Breast epithelium (tissue), 4 donors: ENCODE results near the gene NAPSA. TPM values are rescaled to one million over a fixed set of nuclear protein-coding genes. Genes with fewer than 3 reads are reported as not detected.

ENCODE experiments used
- DNase-seq, 2 donors: peaks; one replicate each; pipeline ENCODE4 v3.0.0-alpha.2; 2019; ENCODE audit warnings: low spot score in 2 of 2
- H3K27ac ChIP-seq, 2 donors: fragments of 200-600 bp; sonication (generic) in 1 of 2; one replicate each; pipeline ENCODE4 v1.5.1; 2016 to 2019; ENCODE audit warnings: mild to moderate bottlenecking in 1 of 2
- H3K27me3 ChIP-seq, 2 donors: fragments of 200-600 bp; sonication (generic) in 1 of 2; one replicate each; pipeline versions ENCODE4 v1.5.1 to v1.6.0; 2017 to 2019; ENCODE audit warnings: control low read depth in 1 of 2, mild to moderate bottlenecking in 1 of 2
- H3K36me3 ChIP-seq: fragments of 200-600 bp; one replicate; pipeline ENCODE4 v1.5.1; 2019
- H3K4me1 ChIP-seq, 2 donors: fragments of 200-600 bp; sonication (generic); one replicate each; pipeline ENCODE4 v1.5.1; 2016 to 2019; ENCODE audit warnings: control low read depth in 1 of 2
- H3K4me3 ChIP-seq, 3 donors: fragments of 200-600 bp; sonication (generic); 1 replicate in 2 of 3; 2 replicates in 1 of 3; pipeline ENCODE4 v1.5.1; 2016 to 2019; ENCODE audit warnings: mild to moderate bottlenecking in 3 of 3, moderate library complexity in 2 of 3
- H3K9me3 ChIP-seq, 2 donors: fragments of 200-600 bp; sonication (generic) in 1 of 2; one replicate each; pipeline ENCODE4 v1.5.1; 2016 to 2019; ENCODE audit warnings: control low read depth in 1 of 2
- CTCF ChIP-seq, 3 donors: fragments of 450-650 bp; IDR thresholded peaks; one replicate each; pipeline ENCODE4 v1.5.1; 2016 to 2017; ENCODE audit warnings: antibody characterized with exemption in 3 of 3, mild to moderate bottlenecking in 3 of 3, moderate library complexity in 3 of 3
- POLR2A ChIP-seq: fragments of 450-650 bp; IDR thresholded peaks from one replicate; pipeline ENCODE4 v1.6.1; 2016; ENCODE audit warnings: antibody characterized with exemption, mild to moderate bottlenecking, moderate library complexity
- POLR2AphosphoS5 ChIP-seq, 3 donors: sonication (generic); formaldehyde crosslinking; IDR thresholded peaks; one replicate each; pipeline ENCODE4 v1.6.1; 2017; ENCODE audit warnings: antibody characterized with exemption in 3 of 3
- intact Hi-C: fragments of 100-400 bp; cut with DNase I; formaldehyde crosslinking; loops from one replicate; pipeline ENCODE4 v1.15.1; 2023; ENCODE audit warnings: low total_unique reads
- total RNA-seq, 3 donors: library from RNA; depleted of rRNA; stranded (reverse); fragments of >200 nt; gene quantifications; one replicate each; pipeline ENCODE4 v1.1.0, GENCODE V29; 2016

NAPSA gene
- total RNA-seq, 3 donors from 2014 or later = 0.80 to 1.8 (median 1.6) TPM

GRCh38 chr19:50320596-50320995, 44.8 kb downstream of the NAPSA start:
- intact Hi-C loops = no loop called here
- TF ChIP-seq POLR2A = no peak
- no peak for TF ChIP-seq POLR2AphosphoS5 (IDR thresholded peaks at IDR 0.05)
- TF ChIP-seq CTCF (IDR thresholded peaks at IDR 0.05) = no peak
- DNase-seq = no peak

GRCh38 chr19:50320051-50320450, 45.4 kb downstream of the NAPSA start:
- Histone ChIP-seq H3K36me3 (no peaks in the 10 kb centered on the region), H3K4me1 (no peaks in the 10 kb centered on the region)
- DNase-seq = no peak

More at GRCh38 chr19:50320596-50320995, 44.8 kb downstream of the NAPSA start:
- Histone ChIP-seq H3K4me1 (no peaks in the 10 kb centered on the region), H3K4me3 (no peak overlapping the region), H3K27ac (no peak overlapping the region), H3K9me3 (no peaks in the 10 kb centered on the region), H3K27me3 (peaks cover 0 to 8% of the 10 kb centered on the region in 2 donors), H3K36me3 (no peaks in the 10 kb centered on the region)

GRCh38 chr19:50319156-50319555, 46.3 kb downstream of the NAPSA start:
- no peak overlapping the region for H3K27ac ChIP-seq
- intact Hi-C loops = no loop called here
- H3K4me1 ChIP-seq = no peaks in the 10 kb centered on the region
- peaks cover 3 to 19% of the 10 kb centered on the region in 2 donors for H3K27me3 ChIP-seq
- no peak overlapping the region for H3K4me3 ChIP-seq
- DNase-seq = no peak
- H3K36me3 ChIP-seq = no peaks in the 10 kb centered on the region
- H3K9me3 ChIP-seq = no peaks in the 10 kb centered on the region
- TF ChIP-seq POLR2A (no peak), POLR2AphosphoS5 (IDR thresholded peaks at IDR 0.05) (no peak), CTCF (IDR thresholded peaks at IDR 0.05) (no peak)

More at GRCh38 chr19:50320051-50320450, 45.4 kb downstream of the NAPSA start:
- no peaks in the 10 kb centered on the region for H3K9me3 ChIP-seq
- no peak overlapping the region for H3K27ac ChIP-seq
- no peak for TF ChIP-seq POLR2A
- no peak for TF ChIP-seq POLR2AphosphoS5 (IDR thresholded peaks at IDR 0.05)
- TF ChIP-seq CTCF (IDR thresholded peaks at IDR 0.05) = no peak
- intact Hi-C loops = no loop called here
- H3K4me3 ChIP-seq = no peak overlapping the region
- H3K27me3 ChIP-seq = peaks cover 3 to 10% of the 10 kb centered on the region in 2 donors

- intact Hi-C loops = no loop called here
- TF ChIP-seq POLR2A (no peak), POLR2AphosphoS5 (IDR thresholded peaks at IDR 0.05) (no peak), CTCF (IDR thresholded peaks at IDR 0.05) (no peak)
- peaks cover 3 to 27% of the 10 kb centered on the region in 2 donors for H3K27me3 ChIP-seq
- H3K9me3 ChIP-seq = no peaks in the 10 kb centered on the region
- no peaks in the 10 kb centered on the region for H3K4me1 ChIP-seq
- H3K27ac ChIP-seq = no peak overlapping the region
- no peak overlapping the region for H3K4me3 ChIP-seq
- H3K36me3 ChIP-seq = no peaks in the 10 kb centered on the region
- no peak for DNase-seq
Measured at GRCh38 chr19:50318438-50318837, 47.0 kb downstream of the NAPSA start.

GRCh38 chr19:50317115-50317514, 48.3 kb downstream of the NAPSA start:
- peaks cover 3 to 40% of the 10 kb centered on the region in 2 donors for H3K27me3 ChIP-seq
- H3K4me3 ChIP-seq = no peak overlapping the region
- H3K4me1 ChIP-seq = no peaks in the 10 kb centered on the region
- H3K36me3 ChIP-seq = no peaks in the 10 kb centered on the region
- no peak overlapping the region for H3K27ac ChIP-seq
- intact Hi-C loops = no loop called here
- TF ChIP-seq CTCF (IDR thresholded peaks at IDR 0.05) = no peak
- no peak for TF ChIP-seq POLR2AphosphoS5 (IDR thresholded peaks at IDR 0.05)
- TF ChIP-seq POLR2A = no peak
- no peak for DNase-seq
- no peaks in the 10 kb centered on the region for H3K9me3 ChIP-seq
